HEK293 (cell line): ENCODE measurements around the gene SLC16A5.

Experiments
- CTCF ChIA-PET: fragments of 350-600 bp; formaldehyde crosslinking; extraction: SDS; loops from one replicate; lab custom pipeline; 2021; ENCODE audit warnings: antibody characterized with exemption; lab: Yijun Ruan, JAX
- POLR2A ChIA-PET: fragments of 300-600 bp; formaldehyde crosslinking; extraction: SDS; loops from one replicate; lab custom pipeline; 2020; ENCODE audit warnings: antibody characterized with exemption, inconsistent platforms; lab: Yijun Ruan, JAX
- H3K27ac ChIP-seq: fragments of 200-500 bp; sonication (Bioruptor generic); 2 replicates; pipeline ENCODE4 v1.5.1; 2014; ENCODE audit warnings: low read depth, low read length, control low read depth, inconsistent platforms; ENCODE audit errors: extremely low read depth
- H3K36me3 ChIP-seq, 2 experiments: fragments of 200-500 bp in 1 of 2; sonication (Bioruptor generic) in 1 of 2; 1 replicate in 1 of 2; 2 replicates in 1 of 2; pipeline ENCODE4 v1.5.1; 2014 to 2017; ENCODE audit warnings: inconsistent platforms in 2 of 2, low read length in 2 of 2; ENCODE audit not compliant: control insufficient read depth in 2 of 2, insufficient read depth in 1 of 2
- H3K4me1 ChIP-seq: fragments of 200-500 bp; sonication (Bioruptor generic); 2 replicates; pipeline ENCODE4 v1.5.1; 2014; ENCODE audit warnings: mild to moderate bottlenecking, low read length, inconsistent platforms; ENCODE audit not compliant: control insufficient read depth, insufficient read depth
- H3K4me3 ChIP-seq: 2 replicates; pipeline ENCODE4 v1.5.1; 2011; ENCODE audit warnings: low read depth, mild to moderate bottlenecking, control low read depth, low read length, moderate library complexity
- H3K9me3 ChIP-seq: fragments of 200-500 bp; sonication (Bioruptor generic); 2 replicates; pipeline ENCODE4 v1.5.1; 2014; ENCODE audit warnings: low read depth, low read length, inconsistent platforms; ENCODE audit not compliant: control insufficient read depth, insufficient read depth
- EGR2 ChIP-seq: fragments of 450-650 bp; formaldehyde crosslinking; IDR thresholded peaks from 2 replicates; pipeline ENCODE4 v1.5.1; 2016; ENCODE audit warnings: low read depth, missing biosample characterization, missing genetic modification characterization
- KLF16 ChIP-seq: fragments of 450-650 bp; formaldehyde crosslinking; IDR thresholded peaks from 2 replicates; pipeline ENCODE4 v1.5.1; 2017; ENCODE audit warnings: missing biosample characterization, missing genetic modification characterization
- MEIS1 ChIP-seq: sonication (generic); formaldehyde crosslinking; IDR thresholded peaks from 2 replicates; pipeline ENCODE4 v1.8.1; 2022; ENCODE audit warnings: missing genetic modification reagents, mild to moderate bottlenecking, borderline replicate concordance
- ZBTB20 ChIP-seq: fragments of 450-650 bp; formaldehyde crosslinking; IDR thresholded peaks from 2 replicates; pipeline ENCODE4 v1.5.1; 2016; ENCODE audit warnings: missing biosample characterization, missing genetic modification characterization
- ZFHX2 ChIP-seq: fragments of 450-650 bp; formaldehyde crosslinking; conservative IDR thresholded peaks from 2 replicates; pipeline ENCODE4 v1.5.1; 2016; ENCODE audit warnings: missing biosample characterization, missing genetic modification characterization
- ZNF138 ChIP-seq: fragments of 450-650 bp; formaldehyde crosslinking; IDR thresholded peaks from 2 replicates; pipeline ENCODE4 v1.5.1; 2016; ENCODE audit warnings: missing biosample characterization, missing genetic modification characterization, borderline replicate concordance
- ZNF354C ChIP-seq: fragments of 450-650 bp; formaldehyde crosslinking; IDR thresholded peaks from 2 replicates; pipeline ENCODE4 v1.5.1; 2016; ENCODE audit warnings: missing biosample characterization, missing genetic modification characterization, low read depth, borderline replicate concordance
- ZNF530 ChIP-seq: fragments of 450-650 bp; formaldehyde crosslinking; IDR thresholded peaks from 2 replicates; pipeline ENCODE4 v1.5.1; 2016; ENCODE audit warnings: low read depth, missing biosample characterization, missing genetic modification characterization
- ZNF626 ChIP-seq: fragments of 450-650 bp; sonication (Bioruptor Pico); formaldehyde crosslinking; IDR thresholded peaks from 2 replicates; pipeline ENCODE4 v1.5.1; 2018; ENCODE audit warnings: missing biosample characterization, missing genetic modification characterization, inconsistent platforms
- ZNF670 ChIP-seq: fragments of 450-650 bp; formaldehyde crosslinking; IDR thresholded peaks from 2 replicates; pipeline ENCODE4 v1.5.1; 2016; ENCODE audit warnings: missing biosample characterization, missing genetic modification characterization, low read depth
- ZNF701 ChIP-seq: fragments of 450-650 bp; formaldehyde crosslinking; IDR thresholded peaks from 2 replicates; pipeline ENCODE4 v1.5.1; 2016; ENCODE audit warnings: missing biosample characterization, missing genetic modification characterization
- ZNF707 ChIP-seq: fragments of 450-650 bp; formaldehyde crosslinking; IDR thresholded peaks from 2 replicates; pipeline ENCODE4 v1.5.1; 2016; ENCODE audit warnings: missing biosample characterization, missing genetic modification characterization
- TF ChIP-seq, protein P1 (sequence below): fragments of 450-650 bp; formaldehyde crosslinking; IDR thresholded peaks from 2 replicates; pipeline ENCODE4 v1.5.1; 2016; ENCODE audit warnings: missing biosample characterization, missing genetic modification characterization
- TF ChIP-seq, protein P2 (sequence below): fragments of 450-650 bp; formaldehyde crosslinking; IDR thresholded peaks from 2 replicates; pipeline ENCODE4 v1.5.1; 2016; ENCODE audit warnings: missing biosample characterization, missing genetic modification characterization
- TF ChIP-seq, protein P3 (sequence below): fragments of 450-650 bp; formaldehyde crosslinking; IDR thresholded peaks from 2 replicates; pipeline ENCODE4 v1.5.1; 2017; ENCODE audit warnings: missing biosample characterization, missing genetic modification characterization

SLC16A5 gene

DNA sequence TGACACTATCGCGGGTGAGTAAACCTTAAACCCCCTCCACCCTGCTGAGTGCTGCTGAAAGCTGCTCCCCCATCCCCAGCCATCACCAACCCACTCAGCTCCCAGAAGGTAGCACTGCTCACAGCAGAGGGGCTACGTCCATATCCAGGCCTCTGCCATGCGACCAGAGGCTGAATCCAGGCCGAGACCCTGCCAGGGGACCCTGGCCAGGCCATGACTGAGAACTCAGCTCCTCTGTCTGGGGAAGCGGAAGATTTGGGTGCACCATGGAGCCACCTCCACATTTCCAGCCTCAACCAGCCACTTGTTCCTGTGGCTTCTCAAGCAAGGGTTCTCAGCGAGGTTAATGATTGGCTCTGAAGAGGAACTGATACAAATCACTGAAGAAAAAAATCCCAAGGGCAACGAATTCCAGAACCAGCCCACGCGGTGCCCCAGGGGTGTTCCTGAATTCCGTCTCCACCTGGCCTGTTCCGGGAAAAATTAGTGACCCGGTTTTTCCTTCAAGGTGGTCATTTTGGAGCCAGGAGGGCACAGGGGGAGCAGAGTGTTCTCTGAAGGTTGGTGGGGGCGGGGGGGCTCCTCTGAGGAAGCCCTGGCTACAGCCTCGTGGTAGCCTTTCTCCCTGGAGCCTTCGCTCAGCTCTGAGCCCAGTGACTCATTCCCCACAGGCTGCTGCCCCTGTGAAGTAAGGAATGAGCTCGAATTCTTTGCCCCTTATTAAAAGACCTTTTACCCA is 9.3 kb upstream of the SLC16A5 start (continued):
- TF ChIP-seq, protein P1, sequence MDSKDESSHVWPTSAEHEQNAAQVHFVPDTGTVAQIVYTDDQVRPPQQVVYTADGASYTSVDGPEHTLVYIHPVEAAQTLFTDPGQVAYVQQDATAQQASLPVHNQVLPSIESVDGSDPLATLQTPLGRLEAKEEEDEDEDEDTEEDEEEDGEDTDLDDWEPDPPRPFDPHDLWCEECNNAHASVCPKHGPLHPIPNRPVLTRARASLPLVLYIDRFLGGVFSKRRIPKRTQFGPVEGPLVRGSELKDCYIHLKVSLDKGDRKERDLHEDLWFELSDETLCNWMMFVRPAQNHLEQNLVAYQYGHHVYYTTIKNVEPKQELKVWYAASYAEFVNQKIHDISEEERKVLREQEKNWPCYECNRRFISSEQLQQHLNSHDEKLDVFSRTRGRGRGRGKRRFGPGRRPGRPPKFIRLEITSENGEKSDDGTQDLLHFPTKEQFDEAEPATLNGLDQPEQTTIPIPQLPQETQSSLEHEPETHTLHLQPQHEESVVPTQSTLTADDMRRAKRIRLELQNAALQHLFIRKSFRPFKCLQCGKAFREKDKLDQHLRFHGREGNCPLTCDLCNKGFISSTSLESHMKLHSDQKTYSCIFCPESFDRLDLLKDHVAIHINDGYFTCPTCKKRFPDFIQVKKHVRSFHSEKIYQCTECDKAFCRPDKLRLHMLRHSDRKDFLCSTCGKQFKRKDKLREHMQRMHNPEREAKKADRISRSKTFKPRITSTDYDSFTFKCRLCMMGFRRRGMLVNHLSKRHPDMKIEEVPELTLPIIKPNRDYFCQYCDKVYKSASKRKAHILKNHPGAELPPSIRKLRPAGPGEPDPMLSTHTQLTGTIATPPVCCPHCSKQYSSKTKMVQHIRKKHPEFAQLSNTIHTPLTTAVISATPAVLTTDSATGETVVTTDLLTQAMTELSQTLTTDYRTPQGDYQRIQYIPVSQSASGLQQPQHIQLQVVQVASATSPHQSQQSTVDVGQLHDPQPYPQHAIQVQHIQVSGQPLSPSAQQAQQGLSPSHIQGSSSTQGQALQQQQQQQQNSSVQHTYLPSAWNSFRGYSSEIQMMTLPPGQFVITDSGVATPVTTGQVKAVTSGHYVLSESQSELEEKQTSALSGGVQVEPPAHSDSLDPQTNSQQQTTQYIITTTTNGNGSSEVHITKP (tag by site-specific recombination): peak; percentile 24; the same call in 1 of the 2 replicates
- no peak for TF ChIP-seq ZNF626

DNA sequence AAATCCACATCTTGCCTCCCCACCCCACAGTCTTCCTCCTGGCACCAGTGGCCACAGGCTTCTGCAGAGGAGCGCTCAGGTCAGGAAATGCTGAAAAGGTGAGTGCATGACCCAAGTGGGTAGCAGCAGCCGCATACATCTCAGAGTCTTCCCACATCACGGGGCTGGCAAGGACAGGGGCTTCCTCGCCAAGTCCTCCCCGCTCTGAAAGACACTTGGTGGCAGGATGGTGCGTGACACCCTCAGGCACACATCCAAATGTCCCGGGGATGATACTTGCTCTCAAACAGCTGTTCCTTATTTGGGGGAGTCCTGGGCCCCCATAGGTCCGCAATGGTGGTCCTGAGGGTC is 8.8 kb upstream of the SLC16A5 start:
- Histone ChIP-seq H3K36me3 (no peaks in the 10 kb centered on the region), H3K4me3 (no peak overlapping the region), H3K27ac (no peak overlapping the region), H3K9me3 (no peaks in the 10 kb centered on the region), H3K4me1 (peaks cover 2% of the 10 kb centered on the region; the same call in 1 of the 2 replicates)
- ChIA-PET CTCF (interaction anchor here (1.3 to 1.6 kb wide), 3 partner anchors 19 to 31 kb away, joined by 3 to 8 read pairs (median 8); partner anchors contain the start of gene ARMC7), POLR2A (no interaction called here)
- TF ChIP-seq ZBTB20 (tag by site-specific recombination) (no peak), ZNF138 (no peak), ZNF670 (tag by site-specific recombination) (no peak), ZNF701 (tag by site-specific recombination) (no peak), KLF16 (tag by site-specific recombination) (no peak)

DNA sequence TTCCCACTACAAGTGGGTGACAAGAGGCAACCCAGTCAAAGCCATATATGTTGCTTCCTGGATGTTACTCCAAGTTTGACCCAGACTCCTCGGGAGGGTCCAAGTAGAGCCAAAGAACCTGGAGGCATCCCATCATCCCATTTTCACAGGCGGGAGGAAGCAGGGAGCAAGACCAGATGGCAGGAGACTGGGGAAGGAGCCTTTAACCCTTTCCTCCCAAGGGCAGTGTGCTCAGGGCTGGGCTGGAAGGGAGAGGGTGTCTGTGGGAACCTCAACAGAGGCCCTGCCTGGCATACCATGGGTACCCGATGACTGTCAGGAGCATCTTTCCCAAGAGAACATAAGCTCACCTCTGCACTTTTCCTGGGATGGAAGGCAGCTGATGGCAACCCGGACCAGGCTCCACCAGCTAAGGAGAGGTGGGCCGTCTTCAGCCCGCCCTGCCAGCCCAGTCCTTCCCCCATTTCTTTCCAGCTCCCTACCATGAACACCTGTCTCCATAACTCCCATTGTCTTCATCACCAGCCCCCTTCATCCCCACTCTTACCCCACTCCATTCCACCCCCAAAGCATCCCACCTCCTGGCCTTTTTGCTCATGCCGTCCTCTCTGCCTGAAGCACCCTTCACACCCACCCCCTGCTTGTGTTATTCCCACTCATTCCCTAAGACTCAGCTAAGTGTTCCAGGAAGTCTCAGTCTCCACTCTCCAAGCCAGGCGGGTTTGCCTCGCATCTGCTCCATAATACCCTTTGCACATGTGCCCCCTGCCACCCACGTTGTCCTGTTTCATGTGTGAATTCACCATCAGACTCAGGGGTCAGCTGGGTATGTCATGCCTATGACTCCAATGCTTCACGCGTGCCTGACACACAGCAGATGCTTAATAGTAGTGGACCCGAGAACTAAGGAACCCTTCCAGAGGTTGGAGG is 5.9 kb upstream of the SLC16A5 start:
- H3K36me3 ChIP-seq: no peaks in the 10 kb centered on the region
- CTCF ChIA-PET: interaction anchor here (0.5 to 1.6 kb wide), 9 partner anchors 18 to 236 kb away, joined by 3 to 7 read pairs (median 3); partner anchors contain the start of genes ARMC7 and MIF4GD
- H3K27ac ChIP-seq: no peak overlapping the region
- POLR2A ChIA-PET: interaction anchor here (1.0 to 1.5 kb wide), 2 partner anchors 28 to 73 kb away, joined by 3 read pairs; partner anchors contain the start of gene ARMC7
- no peak for TF ChIP-seq ZNF707 (tag by site-specific recombination)
- TF ChIP-seq ZFHX2: peak; percentile 94
- TF ChIP-seq ZNF530: no peak
- TF ChIP-seq, protein P2, sequence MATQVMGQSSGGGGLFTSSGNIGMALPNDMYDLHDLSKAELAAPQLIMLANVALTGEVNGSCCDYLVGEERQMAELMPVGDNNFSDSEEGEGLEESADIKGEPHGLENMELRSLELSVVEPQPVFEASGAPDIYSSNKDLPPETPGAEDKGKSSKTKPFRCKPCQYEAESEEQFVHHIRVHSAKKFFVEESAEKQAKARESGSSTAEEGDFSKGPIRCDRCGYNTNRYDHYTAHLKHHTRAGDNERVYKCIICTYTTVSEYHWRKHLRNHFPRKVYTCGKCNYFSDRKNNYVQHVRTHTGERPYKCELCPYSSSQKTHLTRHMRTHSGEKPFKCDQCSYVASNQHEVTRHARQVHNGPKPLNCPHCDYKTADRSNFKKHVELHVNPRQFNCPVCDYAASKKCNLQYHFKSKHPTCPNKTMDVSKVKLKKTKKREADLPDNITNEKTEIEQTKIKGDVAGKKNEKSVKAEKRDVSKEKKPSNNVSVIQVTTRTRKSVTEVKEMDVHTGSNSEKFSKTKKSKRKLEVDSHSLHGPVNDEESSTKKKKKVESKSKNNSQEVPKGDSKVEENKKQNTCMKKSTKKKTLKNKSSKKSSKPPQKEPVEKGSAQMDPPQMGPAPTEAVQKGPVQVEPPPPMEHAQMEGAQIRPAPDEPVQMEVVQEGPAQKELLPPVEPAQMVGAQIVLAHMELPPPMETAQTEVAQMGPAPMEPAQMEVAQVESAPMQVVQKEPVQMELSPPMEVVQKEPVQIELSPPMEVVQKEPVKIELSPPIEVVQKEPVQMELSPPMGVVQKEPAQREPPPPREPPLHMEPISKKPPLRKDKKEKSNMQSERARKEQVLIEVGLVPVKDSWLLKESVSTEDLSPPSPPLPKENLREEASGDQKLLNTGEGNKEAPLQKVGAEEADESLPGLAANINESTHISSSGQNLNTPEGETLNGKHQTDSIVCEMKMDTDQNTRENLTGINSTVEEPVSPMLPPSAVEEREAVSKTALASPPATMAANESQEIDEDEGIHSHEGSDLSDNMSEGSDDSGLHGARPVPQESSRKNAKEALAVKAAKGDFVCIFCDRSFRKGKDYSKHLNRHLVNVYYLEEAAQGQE (tag by site-specific recombination): no peak
- TF ChIP-seq EGR2: peak; percentile 99
- TF ChIP-seq, protein P1 (tag by site-specific recombination): no peak
- no peak for TF ChIP-seq MEIS1 (CRISPR knock-in tag)
- no peak for TF ChIP-seq ZNF354C (tag by site-specific recombination)
- TF ChIP-seq, protein P3, sequence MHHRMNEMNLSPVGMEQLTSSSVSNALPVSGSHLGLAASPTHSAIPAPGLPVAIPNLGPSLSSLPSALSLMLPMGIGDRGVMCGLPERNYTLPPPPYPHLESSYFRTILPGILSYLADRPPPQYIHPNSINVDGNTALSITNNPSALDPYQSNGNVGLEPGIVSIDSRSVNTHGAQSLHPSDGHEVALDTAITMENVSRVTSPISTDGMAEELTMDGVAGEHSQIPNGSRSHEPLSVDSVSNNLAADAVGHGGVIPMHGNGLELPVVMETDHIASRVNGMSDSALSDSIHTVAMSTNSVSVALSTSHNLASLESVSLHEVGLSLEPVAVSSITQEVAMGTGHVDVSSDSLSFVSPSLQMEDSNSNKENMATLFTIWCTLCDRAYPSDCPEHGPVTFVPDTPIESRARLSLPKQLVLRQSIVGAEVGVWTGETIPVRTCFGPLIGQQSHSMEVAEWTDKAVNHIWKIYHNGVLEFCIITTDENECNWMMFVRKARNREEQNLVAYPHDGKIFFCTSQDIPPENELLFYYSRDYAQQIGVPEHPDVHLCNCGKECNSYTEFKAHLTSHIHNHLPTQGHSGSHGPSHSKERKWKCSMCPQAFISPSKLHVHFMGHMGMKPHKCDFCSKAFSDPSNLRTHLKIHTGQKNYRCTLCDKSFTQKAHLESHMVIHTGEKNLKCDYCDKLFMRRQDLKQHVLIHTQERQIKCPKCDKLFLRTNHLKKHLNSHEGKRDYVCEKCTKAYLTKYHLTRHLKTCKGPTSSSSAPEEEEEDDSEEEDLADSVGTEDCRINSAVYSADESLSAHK (tag by site-specific recombination): no peak
- H3K4me1 ChIP-seq: peaks cover 2% of the 10 kb centered on the region; the same call in 1 of the 2 replicates
- H3K9me3 ChIP-seq: no peaks in the 10 kb centered on the region
- H3K4me3 ChIP-seq: no peak overlapping the region
